Keratinocyte (primary cell): ENCODE measurements around the gene XAB2. TPM values are rescaled to one million over a fixed set of nuclear protein-coding genes. Genes with fewer than 3 reads are reported as not detected.

ENCODE experiments used
- DNase-seq: peaks from one replicate; pipeline ENCODE4 v3.0.0-alpha.2; 2011; ENCODE audit warnings: low read depth, missing footprints, low spot score
- FAIRE-seq: peaks from 2 replicates; lab custom pipeline; 2011; peaks lifted over from hg19 to GRCh38; lab: Jason Lieb, UNC
- H2AFZ ChIP-seq: 2 replicates; pipeline ENCODE4 v1.6.0; 2012; ENCODE audit warnings: low read length, control low read depth, inconsistent platforms; ENCODE audit not compliant: control insufficient read depth
- H3K27ac ChIP-seq: 2 replicates; pipeline ENCODE4 v1.5.1; 2011; ENCODE audit warnings: low read length; ENCODE audit not compliant: control insufficient read depth, insufficient read depth
- H3K27me3 ChIP-seq: 3 replicates; pipeline ENCODE4 v1.6.0; 2011; ENCODE audit warnings: low read length; ENCODE audit not compliant: control insufficient read depth, insufficient read depth; ENCODE audit errors: extremely low read depth
- H3K36me3 ChIP-seq, 2 experiments: 2 replicates in 1 of 2; 3 replicates in 1 of 2; pipeline ENCODE4 v1.5.1; 2011; ENCODE audit warnings: low read length in 2 of 2, mild to moderate bottlenecking in 1 of 2; ENCODE audit not compliant: control insufficient read depth in 2 of 2, insufficient read depth in 2 of 2; ENCODE audit errors: extremely low read depth in 1 of 2
- H3K4me1 ChIP-seq: 3 replicates; pipeline ENCODE4 v1.5.1; 2011; ENCODE audit warnings: low read length; ENCODE audit not compliant: control insufficient read depth, insufficient read depth; ENCODE audit errors: extremely low read depth
- H3K4me2 ChIP-seq: 3 replicates; pipeline ENCODE4 v1.6.0; 2011; ENCODE audit warnings: low read depth, low read length; ENCODE audit not compliant: control insufficient read depth, insufficient read depth; ENCODE audit errors: extremely low read depth
- H3K4me3 ChIP-seq, 3 experiments: fragments of 200-600 bp in 1 of 3; sonication (generic) in 1 of 3; 2 replicates in 2 of 3; 3 replicates in 1 of 3; pipeline ENCODE4 v1.5.1; 2011 to 2016; ENCODE audit warnings: low read length in 3 of 3, mild to moderate bottlenecking in 3 of 3, control low read depth in 2 of 3, inconsistent platforms in 1 of 3, low read depth in 1 of 3, mixed read lengths in 1 of 3, mixed run types in 1 of 3, moderate library complexity in 1 of 3; ENCODE audit not compliant: control insufficient read depth in 2 of 3, insufficient read depth in 2 of 3; ENCODE audit errors: extremely low read depth in 1 of 3
- H3K79me2 ChIP-seq: 2 replicates; pipeline ENCODE4 v1.6.0; 2012; ENCODE audit warnings: low read length; ENCODE audit not compliant: control insufficient read depth, insufficient read depth
- H3K9ac ChIP-seq: 3 replicates; pipeline ENCODE4 v1.6.0; 2011; ENCODE audit warnings: low read length; ENCODE audit not compliant: control insufficient read depth, insufficient read depth; ENCODE audit errors: extremely low read depth
- H3K9me1 ChIP-seq: 3 replicates; pipeline ENCODE4 v1.6.0; 2011; ENCODE audit warnings: low read length; ENCODE audit not compliant: control insufficient read depth, insufficient read depth; ENCODE audit errors: extremely low read depth
- H3K9me3 ChIP-seq: 2 replicates; pipeline ENCODE4 v1.5.1; 2012; ENCODE audit warnings: low read depth, low read length; ENCODE audit not compliant: control insufficient read depth
- H4K20me1 ChIP-seq: 3 replicates; pipeline ENCODE4 v1.6.0; 2011; ENCODE audit warnings: low read length; ENCODE audit not compliant: control insufficient read depth, insufficient read depth; ENCODE audit errors: extremely low read depth
- CTCF ChIP-seq, 3 experiments: IDR thresholded peaks in 1 of 3; conservative IDR thresholded peaks in 1 of 3; optimal IDR thresholded peaks in 1 of 3; 2 replicates in 2 of 3; 3 replicates in 1 of 3; pipeline versions ENCODE3 to v1.5.1; 2011; ENCODE audit warnings: low read length in 3 of 3, mild to moderate bottlenecking in 3 of 3, moderate library complexity in 2 of 3, control low read depth in 1 of 3, inconsistent platforms in 1 of 3; ENCODE audit not compliant: insufficient read depth in 2 of 3; ENCODE audit errors: extremely low read depth in 1 of 3
- EZH2 ChIP-seq: IDR thresholded peaks from one replicate; pipeline ENCODE4 v1.6.1; 2012; ENCODE audit warnings: inconsistent platforms, mild to moderate bottlenecking, low read length, moderate library complexity
- dilution Hi-C: fragments of 300-500 bp; cut with MboI; formaldehyde crosslinking; loops from one replicate; pipeline ENCODE4 v1.7.0; 2020; ENCODE audit warnings: low sequenced_read_pairs; ENCODE audit not compliant: extremely low pct_ligation_motif_present
- polyA plus RNA-seq, 5 experiments: library from polyadenylated mRNA; depleted of rRNA in 3 of 5; stranded (reverse) in 3 of 5; stranded (forward) in 1 of 5; unstranded in 1 of 5; fragments of >200 nt; gene quantifications; 1 replicate in 1 of 5; 2 replicates in 3 of 5; 3 replicates in 1 of 5; pipeline versions ENCODE4 v1.2.1 to v1.2.3, GENCODE V29; 2011 to 2012; ENCODE audit warnings: missing spikeins in 2 of 5, low read depth in 1 of 5, low replicate concordance in 1 of 5

Gene XAB2
- polyA plus RNA-seq, 1 donor (not counting 4 experiments of a cell fraction or from before 2014, with no cell fraction given) = 15.6 TPM

GRCh38 chr19:7670790-7671189 is 41.4 kb upstream of the XAB2 start:
- H3K36me3 ChIP-seq = no peaks in the 10 kb centered on the region
- no peak overlapping the region for H2AFZ ChIP-seq
- DNase-seq = no peak
- H3K4me1 ChIP-seq = no peaks in the 10 kb centered on the region
- no peaks in the 10 kb centered on the region for H3K9me3 ChIP-seq
- no peak for FAIRE-seq
- H4K20me1 ChIP-seq = no peaks in the 10 kb centered on the region
- TF ChIP-seq EZH2 = no peak
- TF ChIP-seq CTCF (optimal IDR thresholded peaks at IDR 0.05 in 1 of 3, IDR thresholded peaks at IDR 0.05 in 1 of 3, conservative IDR thresholded peaks at IDR 0.05 in 1 of 3; ENCODE audit: extremely low read depth in 1 of 3, insufficient read depth in 2 of 3, low read length in 3 of 3) = no peak
- no peak overlapping the region for H3K9ac ChIP-seq
- H3K27ac ChIP-seq = no peak overlapping the region
- peaks cover 23% of the 10 kb centered on the region for H3K27me3 ChIP-seq
- H3K9me1 ChIP-seq = no peaks in the 10 kb centered on the region
- no peaks in the 10 kb centered on the region for H3K79me2 ChIP-seq
- H3K4me2 ChIP-seq = no peak overlapping the region
- dilution Hi-C loops = no loop called here
- H3K4me3 ChIP-seq = no peak overlapping the region

- dilution Hi-C loops = no loop called here
- H3K79me2 ChIP-seq = no peaks in the 10 kb centered on the region
- DNase-seq (no peak), FAIRE-seq (no peak)
- H2AFZ ChIP-seq = no peak overlapping the region
- H3K4me2 ChIP-seq = no peak overlapping the region
- no peaks in the 10 kb centered on the region for H3K9me1 ChIP-seq
- H4K20me1 ChIP-seq = no peaks in the 10 kb centered on the region
- no peak overlapping the region for H3K4me3 ChIP-seq
- H3K27ac ChIP-seq = no peak overlapping the region
- H3K27me3 ChIP-seq = peaks cover 23% of the 10 kb centered on the region
- TF ChIP-seq EZH2 (no peak), CTCF (optimal IDR thresholded peaks at IDR 0.05 in 1 of 3, IDR thresholded peaks at IDR 0.05 in 1 of 3, conservative IDR thresholded peaks at IDR 0.05 in 1 of 3; ENCODE audit: extremely low read depth in 1 of 3, insufficient read depth in 2 of 3, low read length in 3 of 3) (no peak)
- H3K9ac ChIP-seq = no peak overlapping the region
- no peaks in the 10 kb centered on the region for H3K36me3 ChIP-seq
- H3K4me1 ChIP-seq = no peaks in the 10 kb centered on the region
- no peaks in the 10 kb centered on the region for H3K9me3 ChIP-seq
Observed at GRCh38 chr19:7670150-7670783, 40.9 kb upstream of the XAB2 start.
